Measurements from ENCODE around the gene SAE1. TPM values are rescaled to one million over a fixed set of nuclear protein-coding genes. Genes with fewer than 3 reads are reported as not detected.

The SAE1 gene
- polyA plus RNA-seq, 5 donors: 86.7 to 115 (median 99.5) TPM

DNA sequence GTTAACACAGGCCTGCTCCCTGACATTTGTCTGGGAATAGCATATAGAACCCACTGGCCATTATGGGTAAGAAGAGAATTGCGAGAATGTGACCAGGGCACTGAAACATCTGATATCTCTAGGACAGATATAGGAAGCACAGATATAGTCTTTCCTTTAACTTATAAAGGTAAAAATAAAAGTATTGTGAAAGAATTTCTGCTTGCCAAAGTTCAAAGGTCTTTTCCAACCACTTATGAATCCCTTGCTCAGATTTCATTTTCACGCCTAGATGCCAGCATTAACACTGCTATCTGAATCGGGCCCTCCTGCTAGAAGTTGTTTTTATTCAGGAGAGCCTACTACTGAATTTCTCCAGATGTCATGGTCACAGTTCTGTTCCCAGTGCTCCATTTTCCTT lies 72.6 kb downstream of the SAE1 start:
- no peak for DNase-seq

DNA sequence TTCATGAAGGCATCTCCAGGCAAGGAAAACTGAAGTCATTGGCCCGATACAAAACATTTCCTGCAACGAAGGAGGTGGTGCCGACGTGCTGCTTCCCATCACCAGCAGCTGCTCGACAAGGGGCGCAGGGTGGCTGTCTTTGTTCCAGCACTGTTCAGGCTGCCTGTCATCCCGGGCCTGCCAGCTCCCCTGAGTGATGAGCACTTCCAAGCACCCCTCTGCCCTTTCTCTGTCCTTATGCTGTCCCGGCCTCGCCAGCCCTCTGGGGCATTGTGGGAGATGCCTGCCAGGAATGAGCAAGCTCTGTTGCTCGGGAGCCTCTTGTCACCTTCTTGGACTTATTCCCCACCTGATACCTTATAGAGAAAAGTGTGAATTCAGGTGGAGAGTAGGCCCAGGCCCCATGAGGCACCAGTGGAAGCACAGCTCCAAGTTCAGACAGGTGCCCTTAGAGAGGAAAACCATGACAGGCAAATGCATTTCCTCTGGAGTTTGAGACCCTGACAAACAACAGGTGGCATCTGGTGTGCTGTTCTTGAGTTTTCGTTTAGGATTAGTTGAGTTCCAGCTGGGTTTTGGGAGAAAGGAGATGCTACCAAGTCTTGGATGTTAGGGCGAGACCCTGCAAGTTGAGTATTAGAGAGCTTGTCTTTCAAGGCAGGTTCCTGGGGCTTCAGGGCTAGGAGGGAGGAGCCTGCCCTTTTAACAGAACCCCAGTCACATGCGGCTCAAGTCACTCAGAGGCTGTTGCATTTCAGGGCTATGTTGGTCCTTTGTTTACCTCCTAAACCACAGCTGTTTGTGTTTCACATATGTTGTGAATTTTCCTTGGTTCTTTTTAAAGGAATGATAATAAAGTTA lies 78.9 kb downstream of the SAE1 start:
- DNase-seq: no peak

DNA sequence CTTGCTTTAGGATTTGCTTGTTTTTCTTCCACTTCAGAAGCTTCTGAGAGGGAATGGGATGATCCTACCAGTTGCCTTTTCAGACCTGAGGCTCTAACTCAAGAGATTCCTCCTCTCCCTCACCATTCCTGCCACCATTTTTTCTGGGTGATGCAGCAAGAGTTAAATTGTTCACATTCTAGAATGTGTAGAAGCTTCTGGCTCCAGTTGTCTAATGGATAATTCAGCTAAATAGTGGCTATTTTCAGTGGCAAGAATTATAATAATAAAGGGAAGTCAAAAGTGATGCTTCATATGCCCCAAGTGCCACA lies 79.5 kb downstream of the SAE1 start:
- no peak for DNase-seq

DNA sequence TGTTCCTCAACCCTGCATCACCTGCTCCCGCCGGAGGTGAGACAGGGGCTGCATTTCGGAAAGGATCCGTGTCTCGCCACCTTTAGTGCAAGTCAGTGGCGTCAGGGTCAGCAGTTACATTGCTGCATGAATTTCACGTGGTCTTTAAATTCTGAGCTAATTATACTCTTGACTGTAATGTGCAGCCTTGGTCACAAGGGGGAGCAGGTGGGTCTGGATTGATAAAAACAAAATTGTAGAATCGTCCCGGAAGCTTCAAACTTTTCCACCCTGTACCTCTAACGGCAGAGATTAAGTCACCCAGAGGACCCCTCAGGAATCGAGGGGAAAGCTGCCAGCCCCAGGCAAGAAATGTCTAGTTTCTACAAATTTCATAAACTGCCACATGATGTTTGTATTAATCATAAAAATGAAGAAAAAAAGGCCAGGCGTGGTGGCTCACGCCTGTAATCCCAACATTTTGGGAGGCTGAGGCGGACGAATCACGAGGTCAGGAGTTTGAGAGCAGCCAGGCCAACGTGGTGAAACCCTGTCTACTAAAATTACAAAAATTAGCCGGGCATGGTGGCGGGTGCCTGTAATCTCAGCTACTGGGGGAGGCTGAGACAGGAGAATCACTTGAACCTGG lies 80.2 kb downstream of the SAE1 start:
- peak; percentile 55 to 76 for DNase-seq

DNA sequence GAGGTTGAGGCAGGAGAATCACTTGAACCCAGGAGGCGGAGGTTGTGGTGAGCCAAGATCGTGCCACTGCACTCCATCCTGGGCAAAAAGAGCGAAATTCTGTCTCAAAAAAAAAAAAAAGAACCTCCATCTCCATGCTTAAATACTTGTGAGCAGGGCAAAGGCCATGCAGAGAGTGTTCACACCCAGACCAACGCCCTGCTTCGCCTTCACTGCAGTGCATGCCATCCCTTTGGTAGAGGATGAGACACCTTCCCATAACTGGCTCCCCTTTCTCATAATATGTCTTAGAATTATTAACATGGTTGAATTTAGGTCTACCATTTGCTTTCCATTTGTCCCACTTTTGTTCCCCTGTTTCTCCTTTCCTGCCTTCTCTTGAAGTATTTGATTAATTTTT lies 84.9 kb downstream of the SAE1 start:
- DNase-seq: no peak

DNA sequence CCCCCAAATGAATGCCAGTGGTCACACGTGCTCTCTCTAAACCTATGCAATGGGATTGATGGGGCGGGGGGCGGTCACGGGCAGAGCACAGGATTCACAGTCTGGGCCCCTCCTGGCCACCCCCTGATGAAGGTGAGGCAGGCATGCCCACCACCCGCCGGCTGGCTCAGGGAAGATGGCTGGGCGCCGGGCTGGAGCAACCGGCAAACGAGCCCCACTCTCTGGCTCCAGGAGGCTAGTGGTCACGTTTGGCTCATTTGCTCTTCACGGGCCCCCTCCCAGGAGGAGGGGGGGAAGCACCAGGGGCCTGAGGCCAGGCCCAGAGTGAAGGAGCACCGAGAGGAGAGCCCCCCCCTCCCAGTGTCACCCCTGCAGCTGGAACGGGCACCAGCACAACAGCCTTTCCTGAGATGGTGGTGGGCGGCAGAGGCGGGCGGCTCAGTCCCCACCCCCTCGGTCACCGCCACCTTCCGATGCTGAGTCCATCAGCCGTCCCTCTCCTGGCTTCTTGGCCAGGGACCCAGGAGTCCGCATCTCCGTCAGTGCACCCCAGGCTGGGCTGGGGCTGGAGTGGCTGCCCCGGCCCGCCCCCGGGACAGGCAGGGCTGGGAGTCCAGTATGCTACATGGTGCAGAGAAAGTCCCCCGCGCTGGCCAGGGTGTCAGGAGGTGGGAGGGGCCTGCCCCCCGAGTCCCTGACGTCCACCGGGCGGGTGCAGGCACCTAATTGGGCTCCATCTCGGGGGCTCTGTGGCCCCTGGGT lies 90.6 kb downstream of the SAE1 start:
- no peak for DNase-seq

DNA sequence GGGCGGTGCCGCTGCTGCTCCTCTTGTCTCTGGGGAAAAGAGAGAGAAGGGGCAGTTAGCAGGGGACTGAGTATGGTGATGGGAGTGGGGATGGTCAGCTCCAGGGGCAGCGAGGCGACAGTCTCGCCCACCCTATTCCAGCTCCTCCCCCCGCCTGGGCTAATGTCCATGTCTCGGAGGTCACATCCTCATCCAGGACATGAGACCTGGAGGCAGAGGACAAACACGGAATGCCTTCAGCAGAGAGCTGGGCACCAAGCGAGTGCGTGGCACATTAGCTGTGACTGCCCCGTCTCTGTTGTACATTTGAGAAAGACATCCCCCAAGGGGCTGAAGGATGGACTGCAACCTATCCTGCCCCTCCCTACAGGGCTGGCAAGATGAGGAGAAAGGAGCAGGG lies 91.3 kb downstream of the SAE1 start:
- DNase-seq: no peak

DNA sequence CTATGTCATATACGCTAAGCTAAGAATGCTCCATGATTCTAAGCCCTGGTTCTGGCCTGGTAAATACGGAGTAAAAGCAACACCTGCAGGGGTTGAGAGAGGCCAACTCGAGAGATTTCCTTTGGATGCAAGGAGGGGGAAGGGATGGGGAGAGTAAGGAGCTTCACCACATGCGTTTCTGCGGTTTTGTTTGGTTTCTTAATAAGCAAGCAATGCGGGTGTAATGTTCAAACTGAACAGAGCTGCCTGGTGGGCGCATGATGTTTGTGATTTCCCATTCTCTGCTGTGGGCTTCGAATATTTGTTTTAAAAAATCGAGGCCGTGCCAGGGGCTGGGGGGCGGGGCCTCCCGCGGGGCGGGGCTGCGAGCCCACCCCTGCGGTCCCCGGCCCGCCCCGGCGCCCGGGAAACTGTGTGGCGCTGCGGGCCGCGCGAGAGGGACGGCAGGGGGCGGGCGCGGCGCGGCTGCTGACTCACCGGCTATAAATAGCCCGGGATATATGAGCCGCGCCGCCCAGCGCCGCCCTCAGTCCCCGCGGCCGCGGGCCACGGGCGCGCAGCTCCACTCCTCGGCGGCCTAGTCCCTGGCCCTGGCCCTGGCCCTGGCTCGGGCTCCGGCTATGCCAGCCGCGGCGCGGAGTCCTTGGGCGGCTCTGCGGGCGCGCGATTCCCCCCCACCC lies 95.3 kb downstream of the SAE1 start:
- DNase-seq: peak; percentile 90

DNA sequence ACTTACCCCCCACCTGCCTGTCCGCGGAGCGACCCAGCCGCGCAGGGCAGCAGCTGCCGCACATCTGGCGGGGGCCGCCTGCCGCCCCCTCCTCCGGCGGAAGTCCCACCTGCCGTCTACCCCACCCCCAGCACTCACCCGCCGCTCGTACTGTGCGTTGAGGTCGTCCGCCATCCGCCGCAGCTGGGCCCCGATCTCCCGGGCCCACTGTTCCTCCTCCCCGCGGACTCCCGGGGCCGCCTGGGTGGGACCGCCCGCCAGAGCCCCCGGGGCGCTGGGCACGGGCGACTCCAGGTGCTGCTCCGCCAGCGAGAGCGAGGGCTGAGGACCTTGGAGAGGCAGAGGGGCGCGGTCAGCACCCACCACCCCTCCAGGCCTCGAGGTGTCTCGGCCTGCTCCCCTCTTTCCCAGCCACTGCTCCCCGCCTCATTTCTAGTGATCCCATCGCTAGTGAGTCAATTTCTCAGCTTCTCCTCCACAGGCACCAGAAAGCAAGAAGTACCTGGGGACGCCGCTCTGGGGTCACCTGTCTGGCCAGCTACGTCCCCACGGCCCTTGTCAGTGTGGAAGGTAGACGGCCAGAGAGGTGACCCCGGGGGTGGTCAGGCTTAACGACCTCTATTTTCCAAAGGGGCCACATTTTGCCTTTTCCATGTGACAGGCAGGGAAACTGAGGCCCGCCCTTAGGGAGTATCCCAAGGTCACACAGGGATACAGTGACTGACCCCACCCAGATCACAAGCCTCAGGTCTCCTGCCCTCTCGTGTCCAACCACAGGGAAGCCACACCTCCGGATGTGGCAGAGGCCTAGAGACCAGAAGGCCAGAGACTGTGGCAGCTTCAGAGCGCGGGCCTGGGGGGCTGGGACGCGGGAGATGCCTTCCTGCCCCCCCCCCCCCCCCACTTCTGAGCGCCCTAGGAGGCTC lies 96.1 kb downstream of the SAE1 start:
- DNase-seq: peak in 1 of 2 donors; percentile 29

DNA sequence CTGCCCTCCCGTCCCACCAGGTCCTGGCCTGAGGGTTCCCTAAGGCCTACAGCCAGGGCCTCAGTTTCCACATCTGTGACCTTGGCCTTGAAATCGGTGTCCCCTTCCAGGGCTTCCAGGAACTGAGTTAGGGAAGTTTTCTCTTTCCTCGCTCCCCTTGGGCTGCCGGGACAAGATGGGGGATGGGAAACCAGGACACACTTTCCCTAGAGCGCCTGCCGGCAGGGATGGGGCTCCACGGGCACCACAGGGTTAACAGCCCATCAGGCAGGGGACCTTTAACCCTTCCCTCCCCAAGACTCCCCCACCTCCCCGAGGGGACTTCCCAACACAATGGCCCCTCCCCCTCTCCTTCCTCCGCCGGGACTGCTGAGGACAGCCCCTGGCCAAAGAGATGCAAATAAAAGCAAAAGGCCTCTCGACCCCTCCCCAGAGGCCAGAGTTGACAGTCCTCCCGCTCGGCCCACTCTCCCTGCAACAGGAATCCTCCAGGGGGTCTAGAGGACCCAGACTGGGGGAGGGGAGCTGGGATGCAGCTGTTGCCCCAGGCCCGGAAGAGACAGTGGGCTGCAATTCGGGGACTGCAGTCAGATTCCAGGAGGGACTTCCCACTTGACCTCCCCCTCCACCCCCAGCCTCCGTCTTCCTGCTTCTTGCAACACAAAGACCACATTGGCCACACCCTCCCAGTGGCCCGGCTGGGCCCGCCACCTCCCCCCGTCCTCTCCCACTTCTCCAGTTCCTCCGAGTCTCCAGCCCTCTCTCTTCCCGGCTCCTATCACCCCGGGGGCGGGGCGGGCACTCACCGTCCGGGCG lies 96.9 kb downstream of the SAE1 start:
- peak in 1 of 2 donors; percentile 67 for DNase-seq

DNA sequence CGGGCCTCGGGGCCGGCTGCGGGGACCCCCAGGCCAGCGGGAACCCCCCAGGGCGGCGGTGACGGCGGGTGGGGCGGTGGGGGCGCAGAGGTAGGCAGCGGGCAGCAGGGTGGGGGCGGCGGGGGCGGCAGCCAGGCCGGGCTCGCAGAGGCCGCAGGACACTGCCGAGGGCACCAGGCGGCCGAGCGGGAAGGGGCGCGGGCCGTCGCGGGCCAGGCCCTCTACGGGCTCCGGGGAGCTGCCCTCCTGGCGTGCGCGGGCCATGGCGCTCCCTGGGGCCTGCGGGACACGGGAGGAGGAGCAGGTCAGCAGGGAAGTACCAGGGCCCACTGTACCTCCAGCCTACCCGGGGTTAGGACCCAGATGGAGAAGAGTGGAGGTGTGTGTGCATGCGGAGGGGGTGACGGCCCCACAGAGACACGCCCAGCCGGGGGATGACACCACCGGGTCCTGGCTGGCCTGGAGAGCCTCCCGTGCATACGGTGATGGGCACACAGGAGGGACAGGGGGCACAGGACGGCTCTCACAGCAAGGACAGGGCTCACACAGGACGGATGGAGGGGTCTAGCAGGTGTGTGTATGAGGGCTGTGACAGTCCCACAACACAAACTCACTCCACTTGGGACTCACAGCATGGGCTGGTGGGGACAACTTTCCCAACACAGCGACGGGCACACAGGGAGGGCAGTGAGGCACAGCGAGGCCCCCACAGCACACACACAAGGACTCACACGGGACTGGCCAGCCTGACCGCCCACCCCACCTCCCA lies 97.7 kb downstream of the SAE1 start:
- DNase-seq: no peak

DNA sequence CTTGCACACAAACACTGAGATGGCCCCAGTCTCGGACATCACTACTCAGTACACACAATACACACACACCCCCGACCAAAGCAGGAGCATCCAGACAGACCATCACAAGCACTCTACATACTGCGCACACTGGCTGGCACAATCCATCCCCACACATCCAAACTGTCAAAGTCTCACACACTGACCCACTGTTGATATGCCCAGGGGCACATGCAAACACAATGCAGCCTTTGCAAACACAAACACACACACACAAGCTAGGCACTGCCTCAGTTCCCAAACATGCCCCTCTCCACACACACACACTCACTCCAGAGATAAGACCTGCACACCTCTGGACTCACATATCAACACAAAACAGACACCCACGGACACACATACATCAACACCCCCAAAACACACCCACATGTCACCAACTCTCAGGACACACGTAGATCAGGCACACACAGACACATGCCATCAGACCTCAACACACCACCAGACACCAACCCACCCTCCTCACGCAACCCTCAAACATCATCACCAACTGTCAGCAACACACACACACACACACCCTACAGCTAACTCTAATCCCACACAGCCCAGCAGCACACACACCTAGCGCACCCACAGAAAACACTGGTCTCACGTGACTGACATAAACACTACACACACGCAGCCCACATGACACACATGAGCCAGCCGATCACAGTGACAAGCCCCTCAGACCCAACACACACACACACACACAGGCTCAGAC lies 98.5 kb downstream of the SAE1 start:
- no peak for DNase-seq

DNA sequence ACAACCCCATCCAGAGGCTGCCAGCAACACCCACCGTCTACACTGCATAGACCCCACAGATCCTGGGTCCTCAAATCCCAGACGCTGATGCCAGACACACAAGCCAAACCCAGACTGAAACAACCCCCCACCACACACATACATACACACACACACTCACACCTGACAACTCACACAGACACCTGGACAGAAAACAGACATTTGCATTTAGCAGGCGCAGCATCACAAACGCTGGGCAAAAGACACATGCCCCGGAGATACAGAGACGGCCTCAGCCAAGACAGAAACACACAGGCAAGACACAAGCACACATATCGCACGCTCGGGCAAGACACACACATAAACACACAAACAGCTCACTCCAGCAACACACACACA lies 99.0 kb downstream of the SAE1 start:
- DNase-seq: no peak

DNA sequence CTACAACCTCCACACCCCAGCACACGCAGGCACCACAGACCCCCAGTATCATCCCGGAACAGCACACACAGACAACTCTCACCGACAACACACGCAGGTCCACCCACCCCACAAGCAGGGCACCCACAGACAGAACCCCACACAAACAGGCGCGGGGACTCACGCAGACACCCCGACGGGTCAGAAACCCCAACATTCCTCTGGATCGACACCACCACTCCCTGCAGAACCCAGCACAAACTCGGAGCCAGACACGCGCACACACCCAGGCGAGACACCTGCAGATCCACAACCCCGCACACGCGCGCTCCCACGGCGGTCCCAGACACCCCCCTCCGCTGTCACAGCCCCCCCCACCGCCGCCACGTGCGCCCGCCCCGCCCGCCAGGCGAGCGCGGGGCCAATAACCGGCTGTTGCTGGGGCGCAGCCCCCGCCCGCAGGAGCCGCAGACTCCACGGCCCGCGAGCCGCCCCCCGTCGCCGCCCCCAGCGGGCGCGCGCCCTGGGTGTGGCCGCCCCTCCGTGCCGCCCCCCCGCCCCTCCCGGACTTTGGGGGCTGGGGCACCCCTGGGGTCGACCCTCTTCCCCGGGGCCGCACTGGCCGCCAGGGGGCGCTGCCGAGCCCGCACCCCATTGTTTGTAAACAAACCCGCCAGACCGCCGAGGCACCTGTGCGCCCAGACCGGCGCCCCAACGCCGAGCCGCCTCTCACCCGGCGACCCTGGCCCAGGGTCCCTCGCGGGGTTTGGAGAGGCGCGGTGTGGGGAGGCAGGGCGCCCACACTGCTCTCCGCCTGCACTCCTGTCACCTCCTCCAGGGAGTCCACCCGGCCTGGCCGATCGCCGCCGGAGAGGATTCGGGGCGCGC lies 99.7 kb downstream of the SAE1 start:
- DNase-seq: peak in 1 of 2 donors; percentile 16

DNA sequence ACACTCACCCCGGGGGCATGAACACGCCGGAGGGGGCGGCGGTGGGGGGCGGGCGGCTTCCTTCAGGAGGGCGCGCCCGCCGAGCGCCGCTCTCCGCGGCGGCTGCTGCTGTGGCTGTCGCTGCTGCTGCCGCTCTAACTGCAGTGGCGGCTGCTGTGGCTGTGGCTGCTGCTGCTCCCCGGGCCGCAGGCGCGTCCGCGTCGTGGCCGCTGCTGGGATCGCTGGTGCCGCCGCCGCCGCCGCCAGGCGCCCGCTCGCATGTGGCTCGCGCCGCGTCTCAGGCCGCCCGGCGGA lies 100.2 kb downstream of the SAE1 start, which contains the start of gene BBC3:
Gene BBC3, minus strand, starts transcription at position 279 of the 294 bp plus-strand sequence. CDS start 2,768 bp downstream, outside the sequence.
- DNase-seq: no peak

DNA sequence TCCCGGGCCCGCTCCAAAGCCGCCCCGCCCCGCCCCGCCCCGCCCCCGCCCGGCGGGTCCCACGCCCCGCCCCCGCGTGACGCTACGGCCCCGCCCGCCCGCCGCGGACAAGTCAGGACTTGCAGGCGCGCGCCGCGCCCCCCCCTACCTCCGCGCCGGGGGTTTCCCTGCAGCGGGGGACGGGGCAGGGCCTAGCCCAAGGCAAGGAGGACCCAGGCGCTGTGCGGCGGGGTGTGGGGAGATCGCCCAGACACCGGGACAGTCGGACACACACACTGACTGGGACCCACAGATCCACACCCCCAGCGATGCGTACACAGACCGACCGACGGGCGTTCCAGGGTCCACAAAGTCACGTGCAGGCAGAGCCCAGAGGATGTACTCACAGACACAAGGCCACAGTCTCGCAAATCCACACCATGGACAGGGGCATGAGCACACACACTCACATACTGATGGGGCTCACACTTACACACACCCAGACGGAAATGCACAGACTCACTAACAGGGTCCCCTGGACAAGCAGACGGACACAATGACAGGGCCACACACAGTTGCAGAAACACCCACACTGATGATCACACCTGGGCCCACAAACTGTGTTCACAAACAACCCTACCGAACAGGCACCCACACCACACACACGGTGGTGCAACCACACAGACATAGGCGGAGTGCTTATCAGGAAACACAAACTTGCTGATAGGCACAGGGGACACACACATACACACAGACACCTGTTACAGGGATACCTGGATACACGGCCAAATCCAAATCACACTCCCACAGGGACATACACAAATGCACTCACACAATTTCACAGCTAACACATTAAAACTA lies 100.8 kb downstream of the SAE1 start:
- peak; percentile 77 to 78 for DNase-seq

Measured in right lung (tissue), 5 donors.